ENCODE results near the gene ZC3H8. TPM values are rescaled to one million over a fixed set of nuclear protein-coding genes. Genes with fewer than 3 reads are reported as not detected.
A peak's percentile ranks its signal among the peaks of the same experiment; 100 is the strongest.
"Not testable (repeated sequence)": the region's sequence is repeated elsewhere in the genome, so short reads cannot be mapped to it uniquely, and the experiment has no call there.

ZC3H8 gene
- polyA plus RNA-seq (2012; ENCODE audit: insufficient read depth, insufficient read length) = 23.4 TPM

GRCh38 chr2:112254466-112255240, at the start of gene ZC3H8:
ZC3H8 (minus strand) TSS chr2:112255042; CDS start chr2:112254981, 61 bp downstream.
- peak within 1 kb of the TSS; percentile 59 for H3K4me3 ChIP-seq (ENCODE audit: low read length)
- DNase-seq (ENCODE audit: low read depth, low spot score) = peak; percentile 84

- H3K4me3 ChIP-seq (ENCODE audit: low read length) = no peak overlapping the region
- no peak for DNase-seq (ENCODE audit: low read depth, low spot score)
Measured at GRCh38 chr2:112304298-112304941, 49.6 kb upstream of the ZC3H8 start.

- no peak for DNase-seq (ENCODE audit: low read depth, low spot score)
- no peak overlapping the region for H3K4me3 ChIP-seq (ENCODE audit: low read length)
Measured at GRCh38 chr2:112301973-112302372, 47.1 kb upstream of the ZC3H8 start.

GRCh38 chr2:112301171-112301584, 46.3 kb upstream of the ZC3H8 start:
- DNase-seq (ENCODE audit: low read depth, low spot score) = no peak
- no peak overlapping the region for H3K4me3 ChIP-seq (ENCODE audit: low read length)

- H3K4me3 ChIP-seq (ENCODE audit: low read length) = no peak overlapping the region
- no peak for DNase-seq (ENCODE audit: low read depth, low spot score)
Measured at GRCh38 chr2:112296407-112296806, 41.6 kb upstream of the ZC3H8 start.

GRCh38 chr2:112295407-112296078, 40.7 kb upstream of the ZC3H8 start:
- H3K4me3 ChIP-seq (ENCODE audit: low read length) = no peak overlapping the region
- no peak for DNase-seq (ENCODE audit: low read depth, low spot score)

GRCh38 chr2:112293636-112294401, 39.0 kb upstream of the ZC3H8 start:
- no peak for DNase-seq (ENCODE audit: low read depth, low spot score)
- H3K4me3 ChIP-seq (ENCODE audit: low read length) = no peak overlapping the region

GRCh38 chr2:112290648-112291047, 35.8 kb upstream of the ZC3H8 start:
- DNase-seq (ENCODE audit: low read depth, low spot score) = no peak
- no peak overlapping the region for H3K4me3 ChIP-seq (ENCODE audit: low read length)

- no peak overlapping the region for H3K4me3 ChIP-seq (ENCODE audit: low read length)
- no peak for DNase-seq (ENCODE audit: low read depth, low spot score)
Measured at GRCh38 chr2:112290088-112290487, 35.2 kb upstream of the ZC3H8 start.

- DNase-seq (ENCODE audit: low read depth, low spot score); H3K4me3 ChIP-seq (ENCODE audit: low read length): not testable (repeated sequence)
Measured at GRCh38 chr2:112283535-112283934, 28.7 kb upstream of the ZC3H8 start.

GRCh38 chr2:112282066-112282465, 27.2 kb upstream of the ZC3H8 start:
- DNase-seq (ENCODE audit: low read depth, low spot score); H3K4me3 ChIP-seq (ENCODE audit: low read length): not testable (repeated sequence)

GRCh38 chr2:112277596-112278220, 22.9 kb upstream of the ZC3H8 start:
- no peak overlapping the region for H3K4me3 ChIP-seq (ENCODE audit: low read length)
- DNase-seq (ENCODE audit: low read depth, low spot score) = peak; percentile 57

GRCh38 chr2:112276954-112277353, 22.1 kb upstream of the ZC3H8 start:
- H3K4me3 ChIP-seq (ENCODE audit: low read length) = peak overlapping the region; percentile 5; the same call in 1 of the 2 replicates

GRCh38 chr2:112275887-112276773, 21.3 kb upstream of the ZC3H8 start:
- H3K4me3 ChIP-seq (ENCODE audit: low read length) = peak overlapping the region; percentile 87
- peak; percentile 66 for DNase-seq (ENCODE audit: low read depth, low spot score)

More at GRCh38 chr2:112276954-112277353, 22.1 kb upstream of the ZC3H8 start:
- DNase-seq (ENCODE audit: low read depth, low spot score) = no peak

GRCh38 chr2:112275311-112275886, 20.6 kb upstream of the ZC3H8 start, which contains the start of gene ZC3H6:
ZC3H6 (plus strand) TSS chr2:112275597; CDS start chr2:112275995, 398 bp downstream.
- DNase-seq (ENCODE audit: low read depth, low spot score) = peak; percentile 98
- peak within 1 kb of the TSS; percentile 87 for H3K4me3 ChIP-seq (ENCODE audit: low read length)

GRCh38 chr2:112273349-112273748, 18.5 kb upstream of the ZC3H8 start:
- no peak overlapping the region for H3K4me3 ChIP-seq (ENCODE audit: low read length)
- DNase-seq (ENCODE audit: low read depth, low spot score) = no peak

- no peak overlapping the region for H3K4me3 ChIP-seq (ENCODE audit: low read length)
- no peak for DNase-seq (ENCODE audit: low read depth, low spot score)
Measured at GRCh38 chr2:112272669-112273068, 17.8 kb upstream of the ZC3H8 start.

Measured in Jurkat, Clone E6-1 (cell line).